HepG2 (cell line): ENCODE data around the gene CCDC57. TPM values are rescaled to one million over a fixed set of nuclear protein-coding genes. Genes with fewer than 3 reads are reported as not detected.

Experiments
- FOXC1 ChIP-seq: sonication (generic); formaldehyde crosslinking; IDR thresholded peaks from 2 replicates; pipeline ENCODE4 v1.8.0; 2022; ENCODE audit warnings: mild to moderate bottlenecking, missing genetic modification reagents, borderline replicate concordance
- HOXA5 ChIP-seq: sonication (generic); formaldehyde crosslinking; IDR thresholded peaks from 2 replicates; pipeline ENCODE4 v1.4.0; 2020; ENCODE audit warnings: missing genetic modification reagents
- NFRKB ChIP-seq: fragments of 450-650 bp; IDR thresholded peaks from 2 replicates; pipeline ENCODE4 v1.6.1; 2017
- NR2C2 ChIP-seq: sonication (generic); formaldehyde crosslinking; IDR thresholded peaks from 2 replicates; pipeline ENCODE4 v1.4.0; 2020; ENCODE audit warnings: missing genetic modification reagents, mild to moderate bottlenecking, moderate library complexity, borderline replicate concordance
- NR2F6 ChIP-seq, 2 experiments: IDR thresholded peaks; 2 replicates each; pipeline ENCODE4 v1.6.1; 2016; ENCODE audit warnings: antibody characterized with exemption in 1 of 2, mild to moderate bottlenecking in 1 of 2
- PAX8 ChIP-seq: sonication (generic); formaldehyde crosslinking; IDR thresholded peaks from 2 replicates; pipeline ENCODE4 v1.8.0; 2022; ENCODE audit warnings: mild to moderate bottlenecking, missing genetic modification reagents, borderline replicate concordance
- RARG ChIP-seq: sonication (generic); formaldehyde crosslinking; IDR thresholded peaks from 2 replicates; pipeline ENCODE4 v1.4.0; 2020; ENCODE audit warnings: low read depth, mild to moderate bottlenecking, missing genetic modification reagents
- SAFB2 ChIP-seq: sonication (generic); formaldehyde crosslinking; IDR thresholded peaks from 2 replicates; pipeline ENCODE4 v1.5.1; 2020; ENCODE audit warnings: missing genetic modification reagents, low read depth, mild to moderate bottlenecking, borderline replicate concordance
- SIX1 ChIP-seq: sonication (generic); formaldehyde crosslinking; IDR thresholded peaks from 2 replicates; pipeline ENCODE4 v1.4.0; 2020; ENCODE audit warnings: missing genetic modification reagents, borderline replicate concordance
- TRIM24 ChIP-seq: sonication (generic); formaldehyde crosslinking; IDR thresholded peaks from 2 replicates; pipeline ENCODE4 v1.8.0; 2022; ENCODE audit warnings: mild to moderate bottlenecking, missing genetic modification reagents
- ZBED4 ChIP-seq: sonication (generic); formaldehyde crosslinking; IDR thresholded peaks from 2 replicates; pipeline ENCODE4 v1.4.0; 2020; ENCODE audit warnings: missing genetic modification reagents, borderline replicate concordance
- ZGPAT ChIP-seq: IDR thresholded peaks from 2 replicates; pipeline ENCODE4 v1.6.1; 2016; ENCODE audit warnings: mild to moderate bottlenecking
- ZMYM3 ChIP-seq: sonication (generic); formaldehyde crosslinking; IDR thresholded peaks from 2 replicates; pipeline ENCODE4 v1.5.1; 2020; ENCODE audit warnings: mild to moderate bottlenecking, missing genetic modification reagents
- ZNF136 ChIP-seq: sonication (generic); formaldehyde crosslinking; IDR thresholded peaks from 2 replicates; pipeline ENCODE4 v1.8.1; 2022; ENCODE audit warnings: low read depth, mild to moderate bottlenecking, moderate library complexity, missing genetic modification reagents
- ZNF18 ChIP-seq: sonication (generic); formaldehyde crosslinking; IDR thresholded peaks from 2 replicates; pipeline ENCODE4 v1.8.0; 2022; ENCODE audit warnings: mild to moderate bottlenecking, missing genetic modification reagents; ENCODE audit not compliant: insufficient replicate concordance
- ZNF567 ChIP-seq: sonication (generic); formaldehyde crosslinking; IDR thresholded peaks from 2 replicates; pipeline ENCODE4 v1.8.1; 2023; ENCODE audit warnings: mild to moderate bottlenecking, missing genetic modification reagents, borderline replicate concordance
- ZNF598 ChIP-seq: sonication (generic); formaldehyde crosslinking; IDR thresholded peaks from 2 replicates; pipeline ENCODE4 v1.5.1; 2020; ENCODE audit warnings: mild to moderate bottlenecking, missing genetic modification reagents, borderline replicate concordance
- ZNF891 ChIP-seq: sonication (generic); formaldehyde crosslinking; IDR thresholded peaks from 2 replicates; pipeline ENCODE4 v1.5.0; 2020; ENCODE audit warnings: mild to moderate bottlenecking, missing genetic modification reagents
- polyA plus RNA-seq, 8 experiments: library from polyadenylated mRNA; depleted of rRNA in 3 of 8; stranded (reverse) in 7 of 8; unstranded in 1 of 8; fragments of >200 nt; fragmentation: Illumina TruSeq in 4 of 8; extraction: Trizol in 4 of 8; gene quantifications; 2 replicates each; pipeline versions ENCODE4 v1.2.1 to v1.2.3, GENCODE V29; 2011 to 2016; ENCODE audit warnings: low read depth in 4 of 8, missing spikeins in 1 of 8, mixed read lengths in 1 of 8; ENCODE audit not compliant: insufficient read depth in 1 of 8
- total RNA-seq, 5 experiments: library from RNA; depleted of rRNA; stranded (reverse); fragments of >200 nt; fragmentation: Illumina TruSeq; extraction: Trizol; gene quantifications; 2 replicates each; pipeline ENCODE4 v1.2.3, GENCODE V29; 2016; ENCODE audit warnings: low read depth in 1 of 5
- TF ChIP-seq, protein P1 (sequence below): sonication (generic); formaldehyde crosslinking; conservative IDR thresholded peaks from 2 replicates; pipeline ENCODE4 v1.4.0; 2020; ENCODE audit warnings: missing genetic modification reagents

Gene CCDC57
- total and polyA plus RNA-seq, 2 of the 13 experiments (the other 11 are each of a cell fraction or from before 2014, with no cell fraction given): 59.3 to 59.9 TPM

GRCh38 chr17:82105882-82106687 is 106.6 kb downstream of the CCDC57 start (continued):
- no peak for TF ChIP-seq ZNF18 (CRISPR knock-in tag)
- TF ChIP-seq, protein P1, sequence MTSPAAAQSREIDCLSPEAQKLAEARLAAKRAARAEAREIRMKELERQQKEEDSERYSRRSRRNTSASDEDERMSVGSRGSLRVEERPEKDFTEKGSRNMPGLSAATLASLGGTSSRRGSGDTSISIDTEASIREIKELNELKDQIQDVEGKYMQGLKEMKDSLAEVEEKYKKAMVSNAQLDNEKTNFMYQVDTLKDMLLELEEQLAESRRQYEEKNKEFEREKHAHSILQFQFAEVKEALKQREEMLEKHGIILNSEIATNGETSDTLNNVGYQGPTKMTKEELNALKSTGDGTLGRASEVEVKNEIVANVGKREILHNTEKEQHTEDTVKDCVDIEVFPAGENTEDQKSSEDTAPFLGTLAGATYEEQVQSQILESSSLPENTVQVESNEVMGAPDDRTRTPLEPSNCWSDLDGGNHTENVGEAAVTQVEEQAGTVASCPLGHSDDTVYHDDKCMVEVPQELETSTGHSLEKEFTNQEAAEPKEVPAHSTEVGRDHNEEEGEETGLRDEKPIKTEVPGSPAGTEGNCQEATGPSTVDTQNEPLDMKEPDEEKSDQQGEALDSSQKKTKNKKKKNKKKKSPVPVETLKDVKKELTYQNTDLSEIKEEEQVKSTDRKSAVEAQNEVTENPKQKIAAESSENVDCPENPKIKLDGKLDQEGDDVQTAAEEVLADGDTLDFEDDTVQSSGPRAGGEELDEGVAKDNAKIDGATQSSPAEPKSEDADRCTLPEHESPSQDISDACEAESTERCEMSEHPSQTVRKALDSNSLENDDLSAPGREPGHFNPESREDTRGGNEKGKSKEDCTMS: no peak
- peak; percentile 85 for TF ChIP-seq FOXC1 (CRISPR knock-in tag)
- no peak for TF ChIP-seq SIX1
- peak; percentile 96; the same call in 1 of the 2 replicates for TF ChIP-seq ZBED4 (CRISPR knock-in tag)
- peak; percentile 56; the same call in 1 of the 2 replicates for TF ChIP-seq NR2F6 (IDR thresholded peaks at IDR 0.05)
- TF ChIP-seq NR2F6 (CRISPR knock-in tag; IDR thresholded peaks at IDR 0.05): peak; percentile 85
- TF ChIP-seq TRIM24 (CRISPR knock-in tag): no peak
- peak; percentile 83 for TF ChIP-seq HOXA5 (CRISPR knock-in tag)
- peak; percentile 23; the same call in 1 of the 2 replicates for TF ChIP-seq ZNF567 (CRISPR knock-in tag)
- peak; percentile 92 for TF ChIP-seq NR2C2 (CRISPR knock-in tag)
- no peak for TF ChIP-seq RARG
- no peak; the same call in 1 of the 2 replicates for TF ChIP-seq ZNF891 (CRISPR knock-in tag)
- TF ChIP-seq PAX8 (CRISPR knock-in tag): peak; percentile 55; the same call in 1 of the 2 replicates
- no peak; the same call in 1 of the 2 replicates for TF ChIP-seq ZMYM3 (CRISPR knock-in tag)
- no peak; the same call in none of the 2 replicates for TF ChIP-seq SAFB2
- TF ChIP-seq ZNF598: peak; percentile 79; the same call in 1 of the 2 replicates
- peak; percentile 82; the same call in 1 of the 2 replicates for TF ChIP-seq ZNF136 (CRISPR knock-in tag)
- TF ChIP-seq ZGPAT: peak; percentile 92
- no peak for TF ChIP-seq NFRKB
